Neural progenitor cell (in vitro differentiated cells): ENCODE data around the gene LILRA5. TPM values are rescaled to one million over a fixed set of nuclear protein-coding genes. Genes with fewer than 3 reads are reported as not detected.
A peak's percentile ranks its signal among the peaks of the same experiment; 100 is the strongest.
"Not testable (repeated sequence)": the region's sequence is repeated elsewhere in the genome, so short reads cannot be mapped to it uniquely, and the experiment has no call there.

Experiments
- DNase-seq: peaks from one replicate; pipeline ENCODE4 v3.0.0-alpha.2; 2016; ENCODE audit warnings: low spot score
- H2AFZ ChIP-seq: fragments of 200-600 bp; sonication (generic); replicated peaks from 2 replicates; pipeline ENCODE4 v1.6.1; 2016; ENCODE audit warnings: antibody characterized with exemption
- H3F3A ChIP-seq: fragments of 200-600 bp; sonication (generic); 2 replicates; pipeline ENCODE4 v1.6.1; 2016; ENCODE audit warnings: antibody characterized with exemption, low read depth
- H3K27ac ChIP-seq: fragments of 200-600 bp; sonication (generic); 2 replicates; pipeline ENCODE4 v1.5.1; 2016; ENCODE audit warnings: mild to moderate bottlenecking
- H3K27me3 ChIP-seq: fragments of 200-600 bp; sonication (generic); 2 replicates; pipeline ENCODE4 v1.6.1; 2016; ENCODE audit warnings: mild to moderate bottlenecking, moderate library complexity
- H3K36me3 ChIP-seq: fragments of 200-600 bp; sonication (generic); 2 replicates; pipeline ENCODE4 v1.5.1; 2016
- H3K4me1 ChIP-seq: fragments of 200-600 bp; sonication (generic); 2 replicates; pipeline ENCODE4 v1.6.1; 2016; ENCODE audit warnings: mixed run types
- H3K4me2 ChIP-seq: fragments of 200-600 bp; sonication (generic); 2 replicates; pipeline ENCODE4 v1.6.1; 2016
- H3K4me3 ChIP-seq: fragments of 200-600 bp; sonication (generic); 2 replicates; pipeline ENCODE4 v1.5.1; 2016
- H3K79me2 ChIP-seq: fragments of 200-600 bp; sonication (generic); 2 replicates; pipeline ENCODE4 v1.6.1; 2016; ENCODE audit warnings: low read depth
- H3K9ac ChIP-seq: fragments of 200-600 bp; sonication (generic); 2 replicates; pipeline ENCODE4 v1.6.1; 2016
- H3K9me3 ChIP-seq: fragments of 200-600 bp; sonication (generic); 2 replicates; pipeline ENCODE4 v1.5.1; 2016; ENCODE audit warnings: low read depth
- H4K20me1 ChIP-seq: fragments of 200-600 bp; sonication (generic); 2 replicates; pipeline ENCODE4 v1.6.1; 2016; ENCODE audit warnings: low read depth
- H3K27ac Mint-ChIP-seq: 3 replicates; pipeline ENCODE4 v1.8.0; 2021; ENCODE audit warnings: mixed read lengths
- H3K27me3 Mint-ChIP-seq: 2 replicates; pipeline ENCODE4 v1.8.0; 2022; ENCODE audit warnings: low read depth, mild to moderate bottlenecking, inconsistent platforms, moderate library complexity, mixed read lengths; ENCODE audit not compliant: insufficient read depth
- H3K36me3 Mint-ChIP-seq: 3 replicates; pipeline ENCODE4 v1.8.0; 2021; ENCODE audit warnings: mixed read lengths
- H3K4me1 Mint-ChIP-seq: 3 replicates; pipeline ENCODE4 v1.8.0; 2021; ENCODE audit warnings: mixed read lengths
- H3K4me3 Mint-ChIP-seq: 3 replicates; pipeline ENCODE4 v1.8.0; 2021; ENCODE audit warnings: mild to moderate bottlenecking, moderate library complexity, mixed read lengths
- H3K9me3 Mint-ChIP-seq: 3 replicates; pipeline ENCODE4 v1.8.0; 2020; ENCODE audit warnings: mixed read lengths
- EZH2 ChIP-seq: fragments of 200-600 bp; sonication (generic); IDR thresholded peaks from 2 replicates; pipeline ENCODE4 v1.6.1; 2017; ENCODE audit warnings: antibody characterized with exemption, mild to moderate bottlenecking, moderate library complexity
- EZH2phosphoT487 ChIP-seq: fragments of 200-600 bp; sonication (generic); IDR thresholded peaks from 2 replicates; pipeline ENCODE4 v1.6.1; 2017; ENCODE audit warnings: antibody characterized with exemption
- total RNA-seq: library from RNA; depleted of rRNA; stranded (reverse); fragments of >200 nt; gene quantifications from 2 replicates; pipeline ENCODE4 v1.2.3, GENCODE V29; 2015; ENCODE audit warnings: low replicate concordance
- TF ChIP-seq, protein P1 (sequence below): fragments of 200-600 bp; sonication (generic); IDR thresholded peaks from 2 replicates; pipeline ENCODE4 v1.5.1; 2017; ENCODE audit warnings: antibody characterized with exemption, mild to moderate bottlenecking

The LILRA5 gene
- total RNA-seq: not detected in 2 replicates

DNA sequence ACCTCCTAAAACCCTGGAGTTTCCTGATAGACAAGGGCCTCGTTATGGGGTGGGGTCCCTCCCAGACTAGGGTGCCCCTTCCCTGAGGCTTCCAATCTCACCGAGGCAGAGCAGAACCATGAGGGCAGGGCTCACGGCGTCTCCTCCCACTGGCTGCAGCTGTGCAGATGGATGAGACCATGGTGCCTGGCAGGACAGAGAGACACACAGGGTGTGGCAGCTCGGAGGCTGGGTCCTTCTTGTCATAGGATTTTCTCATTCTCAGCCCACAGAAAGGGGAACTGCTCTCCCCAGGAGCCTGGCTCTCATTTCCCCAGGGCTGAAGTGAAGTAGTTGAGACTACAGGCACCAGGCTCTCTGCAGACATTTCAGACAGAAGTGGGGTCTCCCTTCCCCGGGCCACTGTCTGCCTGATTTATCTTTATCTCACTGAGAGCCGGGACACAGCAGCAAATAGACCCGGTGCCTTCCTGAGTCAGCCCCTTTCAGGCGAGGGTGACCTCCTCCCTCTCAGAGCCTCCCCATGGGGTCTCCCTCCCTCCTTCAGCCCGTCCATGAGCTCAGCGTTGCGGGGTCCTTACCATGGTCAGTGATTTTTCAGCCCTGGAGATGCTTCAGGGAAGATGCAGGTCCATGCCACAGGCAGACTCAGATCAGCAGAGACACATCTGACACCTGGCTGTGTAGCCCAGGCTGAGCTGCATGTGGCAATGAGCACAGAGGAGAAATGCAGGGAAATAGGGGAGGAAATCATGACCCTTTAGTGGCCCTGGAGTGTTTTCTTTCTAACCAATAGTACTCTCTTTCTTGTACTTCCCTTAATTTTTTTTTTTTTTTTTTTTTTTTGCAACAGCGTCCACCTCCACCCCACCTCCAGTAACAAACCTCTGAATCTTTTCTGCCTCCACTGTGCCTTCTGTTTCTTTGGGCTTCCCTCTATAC, at the start of gene LILRA5:
Gene LILRA5 (minus strand): TSS at position 731 of the 942 bp plus-strand sequence. CDS start 147 bp downstream, at position 584.
- Mint-ChIP-seq H3K9me3 (no peaks in the 10 kb centered on the region), H3K36me3 (no peaks in the 10 kb centered on the region), H3K4me1 (no peaks in the 10 kb centered on the region), H3K27ac (no peak within 1 kb of the TSS), H3K27me3 (peaks cover 6% of the 10 kb centered on the region), H3K4me3 (no peak within 1 kb of the TSS)
- H3K9ac ChIP-seq: no peak within 1 kb of the TSS
- no peak for TF ChIP-seq EZH2
- no peaks in the 10 kb centered on the region for H3K4me1 ChIP-seq
- no peaks in the 10 kb centered on the region for H3K36me3 ChIP-seq
- no peaks in the 10 kb centered on the region for H3K9me3 ChIP-seq
- H2AFZ ChIP-seq: no peak within 1 kb of the TSS
- no peak for DNase-seq
- no peaks in the 10 kb centered on the region for H3K27me3 ChIP-seq
- H4K20me1 ChIP-seq: no peaks in the 10 kb centered on the region
- H3K4me2 ChIP-seq: no peak within 1 kb of the TSS
- no peak within 1 kb of the TSS for H3K4me3 ChIP-seq
- H3K27ac ChIP-seq: no peak within 1 kb of the TSS
- H3K79me2 ChIP-seq: no peaks in the 10 kb centered on the region
- no peaks in the 10 kb centered on the region for H3F3A ChIP-seq

DNA sequence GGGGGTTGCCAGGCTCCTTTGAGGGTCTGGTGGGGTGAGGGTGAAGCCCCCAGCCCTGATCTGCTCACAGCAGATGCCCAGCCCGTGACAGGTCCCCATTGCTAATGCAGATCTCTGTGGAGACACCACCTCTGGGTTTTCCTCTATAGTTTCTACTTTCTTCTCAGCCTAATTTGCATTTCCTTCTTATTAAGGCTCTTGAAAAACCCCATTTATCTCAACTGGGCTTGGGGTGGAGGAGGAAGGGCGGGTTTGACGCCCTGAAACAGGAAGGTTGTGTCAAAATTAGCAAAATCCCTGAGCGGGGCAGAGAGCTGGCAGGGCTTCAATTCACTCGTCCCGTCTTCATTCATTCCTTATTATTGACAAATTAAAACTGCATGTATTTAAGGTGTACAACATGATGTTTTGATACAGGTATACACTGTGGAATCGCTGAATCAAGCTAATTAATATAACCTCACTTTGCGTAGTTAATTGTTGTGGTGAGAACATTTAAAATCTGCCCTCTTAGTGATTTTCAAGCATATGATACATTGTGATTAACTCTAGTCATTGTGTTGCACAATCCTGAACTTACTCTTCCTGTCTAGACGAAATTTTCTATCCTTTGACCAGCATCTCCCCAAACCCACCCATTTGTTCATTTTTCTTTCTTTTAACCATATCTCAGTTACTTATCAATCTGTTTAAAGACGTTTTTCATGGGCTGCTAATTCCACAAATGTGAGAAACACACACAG, 48.9 kb upstream of the LILRA5 start:
- not testable (repeated sequence) for H3K79me2 ChIP-seq, H3K4me3 Mint-ChIP-seq, H4K20me1 ChIP-seq, H2AFZ ChIP-seq, H3K36me3 ChIP-seq, H3K4me1 Mint-ChIP-seq, H3K4me1 ChIP-seq, DNase-seq, H3K27me3 ChIP-seq, H3K4me3 ChIP-seq, H3K9me3 Mint-ChIP-seq, H3K27ac ChIP-seq, H3K9me3 ChIP-seq, H3K27me3 Mint-ChIP-seq, H3F3A ChIP-seq, H3K4me2 ChIP-seq, H3K27ac Mint-ChIP-seq, H3K9ac ChIP-seq, H3K36me3 Mint-ChIP-seq

DNA sequence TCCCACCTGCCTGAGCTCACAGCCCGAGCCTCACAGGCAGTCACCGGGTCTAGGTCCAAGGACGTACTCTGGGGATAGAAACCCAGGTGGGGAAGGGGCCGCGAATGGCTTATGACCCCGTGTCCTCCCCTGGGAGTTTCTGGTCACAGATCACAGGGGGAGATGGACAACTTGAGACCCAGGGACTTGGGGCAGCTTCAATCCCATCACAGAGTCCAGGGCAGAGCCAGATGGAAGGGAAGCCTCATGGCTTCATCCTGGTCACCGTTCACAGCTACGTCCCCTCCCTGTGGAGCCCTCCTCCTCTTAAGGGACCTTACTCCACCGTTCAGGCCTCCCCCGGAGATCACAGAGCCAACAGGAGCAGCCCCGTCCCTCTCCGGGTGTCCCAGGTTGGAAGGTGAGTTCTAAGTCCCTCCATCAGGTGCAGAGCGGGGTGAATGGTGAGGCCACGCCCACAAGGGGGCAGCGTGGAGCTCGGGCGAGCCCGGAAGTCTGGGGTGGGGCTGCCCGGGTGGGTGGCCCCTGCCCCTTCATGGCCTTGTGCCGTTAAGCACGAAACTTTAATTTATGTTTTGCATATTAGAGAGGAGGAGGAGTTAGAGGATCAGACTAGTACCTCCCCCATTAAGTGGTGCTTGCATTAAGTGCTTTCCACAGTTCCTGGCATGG, 46.3 kb upstream of the LILRA5 start:
- H3K4me2 ChIP-seq, H3K27ac Mint-ChIP-seq, H3K27me3 ChIP-seq, H3K4me1 Mint-ChIP-seq, H4K20me1 ChIP-seq, H3K9ac ChIP-seq, H3K27ac ChIP-seq, H3K9me3 Mint-ChIP-seq, H3K79me2 ChIP-seq, H3K9me3 ChIP-seq, H3K4me3 Mint-ChIP-seq, H2AFZ ChIP-seq, DNase-seq, H3K36me3 ChIP-seq, H3F3A ChIP-seq, H3K27me3 Mint-ChIP-seq, H3K36me3 Mint-ChIP-seq, H3K4me1 ChIP-seq, H3K4me3 ChIP-seq: not testable (repeated sequence)
- TF ChIP-seq, protein P1, sequence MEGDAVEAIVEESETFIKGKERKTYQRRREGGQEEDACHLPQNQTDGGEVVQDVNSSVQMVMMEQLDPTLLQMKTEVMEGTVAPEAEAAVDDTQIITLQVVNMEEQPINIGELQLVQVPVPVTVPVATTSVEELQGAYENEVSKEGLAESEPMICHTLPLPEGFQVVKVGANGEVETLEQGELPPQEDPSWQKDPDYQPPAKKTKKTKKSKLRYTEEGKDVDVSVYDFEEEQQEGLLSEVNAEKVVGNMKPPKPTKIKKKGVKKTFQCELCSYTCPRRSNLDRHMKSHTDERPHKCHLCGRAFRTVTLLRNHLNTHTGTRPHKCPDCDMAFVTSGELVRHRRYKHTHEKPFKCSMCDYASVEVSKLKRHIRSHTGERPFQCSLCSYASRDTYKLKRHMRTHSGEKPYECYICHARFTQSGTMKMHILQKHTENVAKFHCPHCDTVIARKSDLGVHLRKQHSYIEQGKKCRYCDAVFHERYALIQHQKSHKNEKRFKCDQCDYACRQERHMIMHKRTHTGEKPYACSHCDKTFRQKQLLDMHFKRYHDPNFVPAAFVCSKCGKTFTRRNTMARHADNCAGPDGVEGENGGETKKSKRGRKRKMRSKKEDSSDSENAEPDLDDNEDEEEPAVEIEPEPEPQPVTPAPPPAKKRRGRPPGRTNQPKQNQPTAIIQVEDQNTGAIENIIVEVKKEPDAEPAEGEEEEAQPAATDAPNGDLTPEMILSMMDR: peak; percentile 41

DNA sequence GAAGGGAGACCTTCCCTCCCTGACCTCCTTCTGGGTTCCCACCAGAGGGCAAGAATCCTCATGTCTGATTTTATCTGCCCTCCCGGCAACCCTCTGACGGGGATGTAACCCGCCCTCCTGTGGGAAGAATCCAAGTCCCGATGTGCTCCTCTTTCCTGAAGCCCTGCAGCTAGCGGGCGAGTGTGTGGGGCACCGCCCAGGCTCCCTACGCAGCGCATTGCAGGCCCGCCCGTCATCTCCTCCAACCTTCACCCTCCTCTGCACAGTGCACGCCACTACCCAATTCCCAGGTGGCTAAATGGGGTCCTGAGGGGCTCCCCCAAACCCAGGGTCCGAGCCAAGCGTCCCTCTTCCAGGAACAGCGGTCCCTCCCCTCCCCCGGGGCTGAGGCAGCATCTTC, 44.4 kb upstream of the LILRA5 start:
- Histone ChIP-seq H3K4me1 (no peaks in the 10 kb centered on the region), H3F3A (no peaks in the 10 kb centered on the region), H3K79me2 (no peaks in the 10 kb centered on the region), H3K4me3 (no peak overlapping the region), H3K27me3 (no peaks in the 10 kb centered on the region), H3K4me2 (no peak overlapping the region), H4K20me1 (no peaks in the 10 kb centered on the region), H3K9me3 (no peaks in the 10 kb centered on the region), H3K27ac (no peak overlapping the region), H2AFZ (no peak overlapping the region), H3K9ac (no peak overlapping the region), H3K36me3 (no peaks in the 10 kb centered on the region)
- no peak overlapping the region for H3K27ac Mint-ChIP-seq
- no peak overlapping the region for H3K4me3 Mint-ChIP-seq
- peaks cover 3% of the 10 kb centered on the region for H3K4me1 Mint-ChIP-seq
- H3K27me3 Mint-ChIP-seq: peaks cover 8% of the 10 kb centered on the region
- TF ChIP-seq EZH2: no peak
- TF ChIP-seq, protein P1: no peak
- no peak for TF ChIP-seq EZH2phosphoT487
- H3K36me3 Mint-ChIP-seq: no peaks in the 10 kb centered on the region
- H3K9me3 Mint-ChIP-seq: peaks cover 3% of the 10 kb centered on the region
- no peak for DNase-seq
